ENCODE data around the gene PRKCH.
"Not testable (repeated sequence)": the region's sequence is repeated elsewhere in the genome, so short reads cannot be mapped to it uniquely, and the experiment has no call there.

Gene PRKCH

DNA sequence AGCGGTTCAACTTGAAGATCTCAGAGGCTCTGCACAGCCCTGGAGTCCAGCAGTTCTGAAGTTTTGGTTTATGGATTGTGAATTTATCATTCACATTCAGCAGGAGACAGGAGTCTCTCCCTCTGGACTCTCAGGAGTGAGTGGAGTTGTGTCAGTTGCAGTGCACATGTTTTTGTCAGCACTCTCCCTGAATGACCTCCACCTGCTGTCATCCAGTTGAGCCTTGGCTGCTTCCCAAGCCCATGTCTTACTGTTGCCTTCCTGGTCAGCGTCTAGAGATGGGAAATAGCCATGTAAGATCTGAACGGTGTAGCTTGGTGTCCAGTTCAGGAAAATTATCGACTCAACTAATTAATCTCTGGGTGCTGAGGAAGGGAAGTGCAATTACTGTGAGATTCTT, 133.2 kb downstream of the PRKCH start:
- DNase-seq (ENCODE audit: low read depth, low spot score) = no peak

DNA sequence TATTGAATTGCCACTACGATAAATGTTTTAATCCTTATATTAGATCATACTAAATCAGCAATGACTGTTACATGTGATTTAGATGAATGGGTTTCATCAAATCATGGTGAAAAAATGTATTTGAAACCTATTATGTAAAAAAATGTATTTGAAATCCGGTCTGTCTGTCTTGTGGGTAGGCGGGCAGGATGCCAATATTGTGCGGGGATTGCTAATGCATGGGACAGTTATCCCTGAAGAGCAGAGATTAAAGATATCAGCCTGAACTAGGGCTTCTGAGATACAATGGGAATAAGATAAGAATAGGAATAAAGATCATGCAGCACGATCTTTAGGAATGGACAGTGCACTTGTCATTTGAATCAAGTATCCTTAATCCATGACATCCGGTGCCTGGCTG, 134.0 kb downstream of the PRKCH start:
- no peak for DNase-seq (ENCODE audit: low read depth, low spot score)

DNA sequence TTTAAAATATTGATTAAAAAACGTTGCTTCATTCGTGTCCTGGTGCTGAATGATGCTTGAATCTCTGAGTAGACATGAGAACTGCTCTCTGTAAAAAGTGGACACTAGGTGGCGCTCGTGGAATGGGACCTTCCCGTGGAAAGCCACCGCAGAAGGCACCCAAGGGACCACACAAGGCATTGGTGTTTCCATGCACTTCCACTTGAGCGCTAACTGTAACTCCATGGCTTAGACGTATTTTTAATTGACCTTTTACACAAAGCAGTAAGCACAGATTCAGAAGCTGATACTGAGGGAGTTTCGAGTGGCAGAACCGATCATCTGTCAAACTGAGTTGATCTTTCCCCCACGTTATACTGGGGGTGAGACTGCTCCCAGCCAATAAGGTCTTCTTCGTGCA, 135.3 kb downstream of the PRKCH start:
- DNase-seq (ENCODE audit: low read depth, low spot score) = peak; percentile 57

DNA sequence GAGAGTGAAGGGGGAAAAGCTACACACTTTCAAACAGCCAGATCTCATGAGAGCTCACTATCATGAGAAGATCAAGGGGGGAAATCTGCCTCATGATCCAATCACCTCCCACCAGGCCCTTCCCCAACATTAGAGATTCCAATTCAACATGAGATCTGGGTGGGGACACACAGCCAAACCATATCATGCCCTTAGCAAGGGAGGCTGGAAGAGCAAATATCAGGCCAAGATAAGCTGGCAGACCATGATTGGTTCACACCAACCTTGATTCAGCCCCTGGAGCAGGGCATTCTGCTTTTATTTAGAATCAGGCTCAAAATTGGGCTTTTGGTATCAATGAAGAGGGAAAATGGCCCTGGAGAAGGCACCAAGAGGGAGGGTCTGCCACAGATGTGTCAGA, 137.4 kb downstream of the PRKCH start:
- no peak for DNase-seq (ENCODE audit: low read depth, low spot score)

DNA sequence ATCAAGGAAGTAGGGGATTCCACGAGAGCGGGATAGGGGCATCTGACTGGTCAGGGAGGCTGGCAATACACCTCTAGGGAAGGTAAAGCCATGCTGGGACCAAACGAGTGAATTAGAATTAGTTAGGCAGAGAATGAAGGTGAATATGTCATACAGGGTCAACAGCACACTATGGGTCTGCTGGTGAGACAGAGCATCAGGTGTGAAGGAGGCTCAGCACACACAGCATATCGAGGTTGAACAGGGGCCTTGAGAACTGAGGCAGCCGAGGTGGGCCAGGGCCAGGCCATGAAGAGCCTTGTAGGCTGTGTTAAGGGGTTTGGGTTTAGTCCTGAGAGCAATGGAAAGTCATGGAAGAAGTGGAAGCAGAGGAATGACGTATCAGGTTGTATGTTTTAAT, 137.8 kb downstream of the PRKCH start:
- no peak for DNase-seq (ENCODE audit: low read depth, low spot score)

DNA sequence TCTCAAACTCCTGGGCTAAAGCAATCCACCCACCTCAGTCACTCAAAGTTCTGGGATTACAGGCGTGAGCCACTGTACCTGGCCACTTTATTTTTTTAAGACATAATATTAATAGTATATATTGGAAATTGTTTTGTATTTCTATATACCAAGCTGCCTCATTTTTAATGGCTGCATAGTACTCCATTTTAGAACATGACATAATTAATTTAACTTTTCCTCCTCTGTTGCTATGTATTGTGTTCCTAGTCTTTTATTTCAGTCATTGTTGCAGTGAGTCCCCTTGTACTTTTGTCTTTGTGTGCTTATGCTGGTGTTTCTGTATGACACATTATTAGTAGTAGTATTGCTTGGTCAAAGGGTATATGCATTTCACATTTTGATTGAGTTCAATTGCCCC, 138.7 kb downstream of the PRKCH start:
- no peak for DNase-seq (ENCODE audit: low read depth, low spot score)

DNA sequence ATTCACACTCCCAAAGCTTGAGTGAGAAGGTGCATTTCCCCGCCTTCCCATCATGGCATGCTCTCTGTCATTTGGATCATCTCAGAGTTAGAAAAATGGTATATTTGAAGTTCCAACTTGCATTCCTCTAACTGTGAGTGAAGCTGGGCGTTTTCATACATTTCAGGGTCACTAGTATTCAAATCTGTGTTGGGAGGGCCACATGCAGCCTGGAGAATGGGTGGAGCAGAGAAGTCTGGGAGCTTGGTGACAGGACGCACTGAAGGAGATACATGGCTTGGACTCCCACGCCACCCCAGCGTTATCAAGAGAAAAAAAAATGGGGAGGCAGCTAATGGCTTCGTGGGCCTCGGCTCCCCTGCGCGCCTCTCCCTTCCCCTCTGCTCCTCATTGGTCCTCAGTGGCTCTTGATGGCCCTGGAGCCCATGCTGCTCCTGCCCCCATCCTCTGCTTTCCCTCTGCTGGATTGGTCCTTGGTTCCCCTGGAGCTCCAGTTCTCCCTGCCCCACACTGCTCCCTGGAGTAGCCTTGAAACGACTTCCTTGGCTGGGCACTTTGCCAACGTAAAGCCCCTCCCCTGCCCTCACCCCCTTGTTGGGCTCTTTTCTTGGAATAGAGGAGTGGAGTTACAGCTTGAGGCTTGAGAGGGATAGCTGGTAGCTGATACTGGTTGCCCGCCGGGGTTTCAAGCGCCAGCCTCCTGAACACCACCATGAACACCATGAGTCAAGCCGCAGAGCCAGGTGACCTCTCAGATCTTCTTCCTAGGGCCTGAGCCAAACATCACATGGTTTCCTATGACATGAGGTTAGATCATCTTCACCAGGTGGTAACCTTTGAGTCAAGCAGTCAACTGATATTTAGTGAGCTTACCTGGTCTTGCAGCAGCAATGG, 139.6 kb downstream of the PRKCH start:
- no peak for DNase-seq (ENCODE audit: low read depth, low spot score)

DNA sequence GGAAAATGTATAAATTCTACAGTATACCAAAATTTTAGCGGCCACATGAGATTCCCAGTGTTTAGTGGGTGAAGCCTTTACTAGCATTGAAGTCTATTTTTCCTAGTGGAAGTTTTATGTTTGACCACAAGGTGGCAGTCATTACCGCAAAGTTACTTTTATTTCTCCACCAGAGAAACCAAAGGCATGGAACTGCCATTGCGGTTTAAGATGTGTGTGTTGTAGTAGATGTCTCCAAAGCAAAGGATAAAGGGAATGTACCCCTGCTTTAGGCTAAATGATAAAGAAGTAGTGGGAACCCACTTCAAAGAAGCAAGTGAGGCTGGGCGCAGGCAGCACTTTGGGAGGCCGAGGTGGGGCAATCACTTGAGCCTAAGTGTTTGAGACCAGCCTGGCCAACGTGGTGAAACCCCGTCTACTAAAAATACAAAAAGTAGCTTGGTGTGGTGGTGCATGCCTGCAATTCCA, 140.5 kb downstream of the PRKCH start:
- no peak for DNase-seq (ENCODE audit: low read depth, low spot score)

DNA sequence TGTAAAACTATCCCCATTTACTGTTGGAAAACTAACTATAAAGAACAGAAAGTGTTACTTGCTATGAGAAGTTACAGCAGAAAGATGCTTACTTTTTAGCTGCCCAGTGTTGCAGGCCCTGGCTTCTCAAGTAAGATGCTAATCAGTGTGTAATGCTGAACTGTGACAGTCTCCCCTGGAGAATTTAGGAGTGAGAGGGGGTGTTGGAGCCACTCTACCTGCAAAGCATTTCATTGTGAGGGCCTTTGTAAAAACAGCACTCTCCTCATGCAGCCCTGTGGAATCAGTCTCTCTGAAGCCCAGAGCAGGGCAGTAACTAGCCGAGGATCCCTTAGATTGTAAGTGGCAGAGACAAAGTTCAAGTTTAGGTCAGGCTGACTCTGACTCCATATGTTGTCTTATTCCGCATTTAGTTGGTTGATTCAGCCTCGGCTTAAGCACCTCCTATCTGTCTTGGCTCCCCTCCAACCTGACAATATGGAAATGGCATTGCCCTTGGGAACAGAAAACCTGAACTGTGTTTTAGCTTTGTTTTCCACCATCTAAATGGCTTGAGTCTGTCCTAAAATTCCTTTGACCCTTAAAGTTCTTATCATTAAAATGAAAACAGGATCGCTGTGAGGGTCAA, 141.3 kb downstream of the PRKCH start:
- no peak for DNase-seq (ENCODE audit: low read depth, low spot score)

DNA sequence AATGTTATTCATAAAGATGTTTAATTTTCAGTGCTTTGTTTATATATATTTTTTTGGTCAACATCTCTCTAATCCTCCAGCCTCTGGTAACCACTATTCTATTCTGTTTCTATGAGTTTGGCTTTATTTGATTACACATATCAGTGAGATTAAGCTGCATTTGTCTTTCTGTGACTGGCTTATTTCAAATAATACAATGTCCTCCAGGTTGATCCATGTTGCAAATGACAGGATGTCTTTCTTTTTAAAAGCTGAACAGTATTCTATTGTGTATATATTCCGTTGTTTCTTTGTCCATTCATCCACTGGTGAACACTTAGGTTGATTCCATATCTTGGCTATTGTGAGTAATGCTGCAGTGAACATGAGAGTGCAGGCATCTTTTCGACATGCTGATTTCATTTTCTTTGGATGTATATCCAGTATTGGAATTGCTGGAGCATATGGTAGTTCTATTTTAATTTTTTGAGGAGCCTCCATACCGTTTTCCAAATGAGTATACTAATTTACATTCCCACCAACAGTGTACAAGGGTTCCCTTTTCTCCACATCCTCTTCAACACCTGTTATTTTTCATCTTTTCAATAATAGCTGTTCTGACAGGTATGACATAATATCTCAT, 142.4 kb downstream of the PRKCH start:
- DNase-seq (ENCODE audit: low read depth, low spot score) = no peak

DNA sequence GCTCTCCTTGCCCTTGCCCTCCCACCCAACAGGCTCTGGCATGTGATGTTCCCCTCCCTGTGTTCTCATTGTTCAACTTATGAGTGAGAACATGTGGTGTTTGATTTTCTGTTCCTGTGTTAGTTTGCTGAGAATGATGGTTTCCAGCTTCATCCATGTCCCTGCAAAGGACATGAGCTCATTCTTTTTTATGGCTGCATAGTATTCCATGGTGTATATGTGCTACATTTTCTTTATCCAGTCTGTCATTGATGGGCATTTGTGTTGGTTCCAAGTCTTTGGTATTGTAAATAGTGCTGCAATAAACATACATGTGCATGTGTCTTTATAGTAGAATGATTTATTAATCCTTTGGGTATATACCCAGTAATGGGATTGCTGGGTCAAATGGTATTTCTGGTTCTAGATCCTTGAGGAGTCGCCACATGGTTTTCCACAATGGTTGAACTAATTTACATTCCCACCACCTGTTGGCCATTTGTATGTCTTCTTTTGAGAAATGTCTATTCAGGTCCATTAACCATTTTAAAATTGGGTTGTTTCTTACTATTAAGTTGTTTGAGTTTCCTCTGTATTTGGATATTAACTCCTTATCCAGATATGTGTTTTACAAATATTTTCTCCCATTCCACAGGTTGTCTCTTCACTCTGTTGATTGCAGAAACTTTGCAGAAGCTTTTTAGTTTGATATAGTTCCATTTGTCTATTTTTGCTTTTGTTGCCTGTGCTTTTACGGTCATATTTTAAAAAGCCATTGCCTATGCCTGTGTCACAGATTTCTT, 143.4 kb downstream of the PRKCH start:
- DNase-seq (ENCODE audit: low read depth, low spot score) = not testable (repeated sequence)

DNA sequence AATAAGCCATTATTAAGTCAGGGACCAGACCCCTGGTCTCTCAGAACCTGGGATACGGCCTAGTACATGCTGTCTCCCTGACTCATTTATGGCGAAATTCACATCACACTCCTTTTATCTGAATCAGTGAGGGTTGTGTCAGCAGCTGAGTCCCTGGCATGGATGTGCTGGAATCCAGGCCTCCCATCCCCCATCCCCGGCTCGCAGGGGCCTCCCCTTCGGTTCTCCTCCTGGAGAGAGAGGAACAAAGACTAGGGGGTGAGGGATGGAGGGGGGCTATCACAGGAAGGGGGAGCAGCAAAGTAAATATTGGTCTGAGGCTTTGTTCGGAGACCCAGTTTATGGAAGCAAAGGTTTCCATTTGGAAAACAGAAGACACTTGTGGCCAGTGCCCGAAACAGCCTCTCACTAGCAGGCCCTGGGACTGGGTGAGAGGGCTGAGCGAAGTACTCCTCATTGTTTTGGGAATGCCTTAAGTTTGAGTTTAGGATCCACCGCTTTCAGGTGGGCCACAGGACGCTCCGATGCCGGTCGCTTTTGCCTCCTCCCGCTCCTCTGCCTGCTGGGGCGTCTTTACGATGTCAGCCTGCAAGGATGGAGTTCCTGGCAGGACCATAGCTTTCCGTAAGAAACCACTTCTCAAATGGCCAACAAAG, 145.0 kb downstream of the PRKCH start:
- no peak for DNase-seq (ENCODE audit: low read depth, low spot score)

DNA sequence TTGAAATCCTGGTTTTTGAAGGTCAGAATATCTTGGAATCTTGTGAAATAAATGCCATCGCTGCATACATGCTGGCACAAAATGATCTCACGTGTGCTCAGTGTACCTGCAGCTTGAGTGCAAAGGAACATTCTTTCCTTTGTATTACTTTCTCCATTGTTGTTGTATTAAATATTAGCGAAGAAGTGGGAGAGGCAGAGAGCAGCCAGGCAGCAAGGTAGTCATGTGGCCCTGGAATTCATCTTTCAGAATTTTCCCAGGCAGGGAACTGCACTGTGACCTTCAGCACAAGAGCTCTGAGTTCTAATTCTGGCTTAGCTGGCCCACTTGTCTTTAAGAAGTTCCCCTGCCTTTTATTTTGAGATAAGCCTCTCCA, 145.5 kb downstream of the PRKCH start:
- DNase-seq (ENCODE audit: low read depth, low spot score) = no peak

DNA sequence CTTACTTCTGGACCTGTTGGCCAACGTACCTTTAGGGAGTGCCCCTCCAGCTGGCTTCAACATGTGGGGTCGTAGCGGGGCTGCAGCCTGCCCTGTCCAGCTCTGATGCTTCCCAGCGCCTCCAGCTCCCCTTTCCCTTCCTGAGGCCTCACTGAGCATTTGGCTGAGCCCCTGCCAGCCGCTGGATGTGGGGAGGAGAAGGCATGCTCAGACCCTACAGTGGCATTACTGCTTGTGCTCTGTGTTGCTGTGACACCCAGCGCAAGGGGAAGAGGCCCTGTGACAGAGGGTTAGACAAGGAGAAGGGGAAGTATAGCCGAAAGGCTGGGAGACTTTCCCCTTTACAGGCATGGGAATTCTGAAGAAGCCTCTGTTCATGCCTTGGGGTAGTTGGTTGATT, 145.9 kb downstream of the PRKCH start:
- DNase-seq (ENCODE audit: low read depth, low spot score) = no peak

DNA sequence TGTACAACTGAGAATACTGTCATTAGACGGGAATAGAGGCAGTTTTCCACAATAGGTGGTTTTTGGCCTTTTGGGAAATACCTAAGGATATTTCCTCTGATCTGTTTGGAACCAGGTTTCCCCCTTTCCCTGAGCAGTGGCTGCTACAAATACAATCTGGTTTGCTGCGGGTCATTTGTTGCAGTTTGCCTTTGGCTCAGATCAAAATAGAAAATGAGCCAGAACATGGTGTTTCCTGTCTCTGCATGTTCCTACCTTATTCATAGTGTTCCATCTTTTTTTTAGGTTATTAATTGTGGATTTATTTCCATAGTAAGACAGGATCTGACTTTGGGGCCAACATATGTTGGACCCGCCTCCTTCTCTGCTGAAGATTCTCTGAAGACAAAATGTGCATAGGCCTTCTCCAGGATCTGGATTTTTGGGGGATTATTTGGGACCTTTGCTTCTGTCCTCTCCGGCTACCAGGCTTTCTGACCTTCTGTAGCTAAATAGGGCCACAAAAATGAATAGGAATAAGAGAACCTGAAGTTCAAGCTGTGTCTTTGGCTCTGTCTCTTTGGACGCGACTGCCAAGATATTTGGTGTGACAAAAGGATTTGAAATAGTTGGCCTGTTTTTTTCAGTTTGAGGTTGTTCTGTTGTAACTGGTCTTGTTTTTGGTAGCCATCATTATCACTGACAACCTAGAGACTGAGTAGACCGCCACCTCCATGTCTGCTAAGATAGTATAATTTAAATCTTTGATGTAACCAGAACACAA, 146.9 kb downstream of the PRKCH start:
- DNase-seq (ENCODE audit: low read depth, low spot score) = no peak

DNA sequence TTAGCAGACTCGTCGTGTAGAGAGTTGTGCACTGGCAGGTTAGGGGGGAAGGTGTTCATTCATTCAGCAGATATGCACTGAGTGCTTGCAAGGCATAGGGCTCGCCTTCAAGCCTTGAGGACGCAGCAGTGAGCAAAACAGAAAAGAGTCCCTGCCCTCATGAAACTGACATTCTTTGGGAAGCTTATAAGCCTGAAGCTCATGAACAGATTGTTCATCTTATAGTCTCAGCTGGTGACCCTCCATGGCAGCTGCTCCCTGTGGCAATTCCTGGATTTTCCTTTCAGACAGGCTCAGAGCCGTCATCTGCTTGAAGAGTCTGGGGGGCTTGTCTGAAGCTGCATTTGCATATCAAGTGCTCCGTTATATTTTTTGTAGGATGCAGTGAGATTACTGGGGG, 148.4 kb downstream of the PRKCH start:
- no peak for DNase-seq (ENCODE audit: low read depth, low spot score)

DNA sequence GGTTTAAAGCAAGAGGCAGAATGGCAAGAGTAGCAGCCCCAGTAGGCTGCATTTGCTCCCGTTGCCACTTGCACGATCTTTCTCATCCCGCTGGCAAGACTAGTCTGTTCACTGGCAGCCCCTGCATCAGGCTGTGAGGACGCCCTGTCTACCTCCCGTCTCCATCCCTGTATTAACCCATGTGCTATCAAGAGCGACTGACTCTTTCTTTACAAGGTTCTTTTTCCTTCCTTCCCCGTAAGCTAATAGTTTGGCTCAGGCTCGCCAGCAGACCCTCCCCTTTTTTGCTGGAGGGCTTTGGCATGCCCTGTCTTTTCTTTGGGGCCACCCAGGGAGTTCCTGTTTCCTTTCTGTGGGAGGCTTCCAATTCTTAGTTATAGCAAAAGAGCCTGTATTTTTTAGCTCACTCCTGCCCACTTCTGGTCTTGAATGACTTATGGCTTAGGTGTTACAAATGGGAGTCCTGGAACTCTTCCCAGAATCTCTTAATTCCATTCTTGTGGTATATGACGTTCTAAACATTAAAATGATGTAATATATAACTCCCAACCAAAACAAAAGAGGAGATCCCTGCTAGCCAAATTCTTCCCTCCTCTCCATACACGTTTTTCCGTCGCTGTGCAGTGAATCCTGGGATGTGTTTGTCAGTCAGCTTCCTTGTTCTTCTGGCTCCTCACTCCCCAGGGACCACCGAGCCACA, 149.0 kb downstream of the PRKCH start:
- DNase-seq (ENCODE audit: low read depth, low spot score) = no peak

DNA sequence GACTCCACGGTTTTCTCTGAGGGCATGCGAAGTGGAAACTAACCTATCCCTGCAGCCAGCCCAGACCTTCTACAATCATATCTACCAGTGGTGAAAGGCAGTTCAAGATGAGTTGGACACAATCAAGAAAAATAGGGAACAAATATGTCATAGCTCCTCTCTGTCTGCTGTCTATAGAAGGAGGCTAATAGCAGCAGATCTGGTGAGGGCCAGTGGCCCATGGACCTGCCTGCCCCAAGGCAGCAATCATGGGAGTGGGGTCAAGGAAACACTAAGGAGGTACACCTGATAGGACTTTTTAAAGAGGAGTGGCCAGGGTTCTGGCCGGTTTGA, 149.5 kb downstream of the PRKCH start:
- DNase-seq (ENCODE audit: low read depth, low spot score) = no peak

DNA sequence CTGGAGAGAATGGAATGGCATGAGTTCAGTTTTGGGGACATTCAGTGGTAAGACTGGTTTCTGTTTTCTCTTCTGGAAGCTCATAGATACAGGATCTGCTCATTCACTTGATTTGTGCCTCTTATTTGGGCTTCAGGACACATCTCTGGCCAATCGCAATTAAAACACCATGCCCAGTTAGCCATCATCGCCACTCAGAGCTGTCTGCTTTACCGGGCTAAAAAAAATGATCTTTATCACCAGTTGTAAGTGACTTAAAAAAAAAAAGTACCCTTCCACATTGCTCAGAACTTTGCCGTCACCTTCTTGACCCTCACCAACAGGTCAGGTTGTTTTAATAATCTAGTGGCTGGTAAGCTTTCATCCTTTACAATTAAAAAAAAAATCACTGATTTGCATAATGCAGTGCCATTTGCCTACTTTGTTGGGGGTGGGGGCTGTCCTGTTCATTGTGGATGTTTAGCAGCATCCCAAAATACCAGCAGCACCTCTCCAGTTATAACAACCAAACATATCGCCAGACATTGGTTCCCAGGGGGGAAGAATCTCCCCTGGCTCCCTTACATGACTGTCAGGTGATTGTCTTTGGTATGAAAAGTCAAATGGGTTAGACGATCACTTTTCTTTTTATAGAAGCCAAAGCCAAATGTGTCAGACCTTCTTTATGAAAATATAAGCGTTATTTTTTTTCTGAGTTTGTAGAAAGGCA, 150.1 kb downstream of the PRKCH start:
- no peak for DNase-seq (ENCODE audit: low read depth, low spot score)
